ENCODE data around the gene SPTBN5. TPM values are rescaled to one million over a fixed set of nuclear protein-coding genes. Genes with fewer than 3 reads are reported as not detected.

The SPTBN5 gene
- 1.7 TPM for polyA plus RNA-seq
- long read RNA-seq, donor 1 = 0 reads
- long read RNA-seq, donor 2 = 0 reads
- long read RNA-seq, donor 3 = 0 reads
- long read RNA-seq, donor 4 = 0 reads
- long read RNA-seq, donor 5 = 0 reads
- long read RNA-seq, donor 6 = 0 reads
- long read RNA-seq, donor 7 = 0 reads
- long read RNA-seq, donor 8 = 0 reads
- long read RNA-seq, donor 9, partial matches to known transcripts = 0 of 1 reads
- long read RNA-seq, donor 9, other reads (novel, unspliced or antisense) = 0 of 1 reads
- long read RNA-seq, donor 10 = 0 reads
- long read RNA-seq, donor 11 = 0 reads

GRCh38 chr15:41893422-41894250, at the start of gene SPTBN5:
Gene SPTBN5 (minus strand): TSS chr15:41894053. CDS start chr15:41893497, 556 bp downstream.
- Histone ChIP-seq H3K27ac (ENCODE audit: low read length) (no peak within 1 kb of the TSS), H3K36me3 (ENCODE audit: control insufficient read depth, insufficient read depth, low read length) (peaks cover 3% of the 10 kb centered on the region), H3K9me3 (ENCODE audit: control insufficient read depth, low read depth, low read length) (peaks cover 3% of the 10 kb centered on the region), H3K4me1 (ENCODE audit: control insufficient read depth, insufficient read depth, low read length) (peaks cover 11% of the 10 kb centered on the region), H3K27me3 (ENCODE audit: control insufficient read depth, insufficient read depth, low read length) (no peaks in the 10 kb centered on the region), H3K4me3 (ENCODE audit: low read length) (no peak within 1 kb of the TSS)
- DNase-seq = peak in 1 of 2 donors; percentile 37
- no CpG with 5 or more reads among the region's 15 CpGs for WGBS (ENCODE audit: insufficient coverage, low lambda C conversion rate)

DNA sequence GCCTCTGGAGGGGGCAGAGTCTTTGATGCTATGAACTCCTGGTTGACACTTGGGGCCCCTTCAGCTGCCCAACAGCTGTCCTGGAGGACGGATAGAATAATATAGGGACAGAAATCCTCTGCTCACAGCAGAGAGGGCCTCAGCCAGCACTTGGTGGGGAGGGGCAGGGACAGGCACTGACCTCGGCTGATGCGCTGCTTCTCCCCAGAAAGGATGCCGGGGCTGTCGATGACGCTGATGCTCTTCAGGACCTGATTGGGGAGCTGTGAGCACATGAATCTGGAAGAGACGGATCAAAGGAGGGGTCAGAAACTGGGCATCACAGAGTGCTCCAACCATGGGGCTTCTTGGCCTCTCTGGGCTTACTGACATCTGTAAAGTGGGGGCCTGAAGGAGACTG, 49.0 kb upstream of the SPTBN5 start:
- Histone ChIP-seq H3K27ac (ENCODE audit: low read length) (no peak overlapping the region), H3K36me3 (ENCODE audit: control insufficient read depth, insufficient read depth, low read length) (peaks cover 26% of the 10 kb centered on the region), H3K4me1 (ENCODE audit: control insufficient read depth, insufficient read depth, low read length) (peaks cover 4% of the 10 kb centered on the region), H3K4me3 (ENCODE audit: low read length) (no peak overlapping the region), H3K27me3 (ENCODE audit: control insufficient read depth, insufficient read depth, low read length) (no peaks in the 10 kb centered on the region), H3K9me3 (ENCODE audit: control insufficient read depth, low read depth, low read length) (no peaks in the 10 kb centered on the region)
- no CpG with 5 or more reads among the region's 7 CpGs for WGBS (ENCODE audit: insufficient coverage, low lambda C conversion rate)
- DNase-seq = no peak

GRCh38 chr15:41941644-41942415, 48.0 kb upstream of the SPTBN5 start:
- Histone ChIP-seq H3K27me3 (ENCODE audit: control insufficient read depth, insufficient read depth, low read length) (no peaks in the 10 kb centered on the region), H3K4me3 (ENCODE audit: low read length) (no peak overlapping the region), H3K36me3 (ENCODE audit: control insufficient read depth, insufficient read depth, low read length) (peaks cover 26% of the 10 kb centered on the region), H3K9me3 (ENCODE audit: control insufficient read depth, low read depth, low read length) (no peaks in the 10 kb centered on the region), H3K4me1 (ENCODE audit: control insufficient read depth, insufficient read depth, low read length) (peaks cover 4% of the 10 kb centered on the region), H3K27ac (ENCODE audit: low read length) (no peak overlapping the region)
- WGBS (ENCODE audit: insufficient coverage, low lambda C conversion rate) = 72% methylated on average over 2 of the region's 22 CpGs
- DNase-seq = no peak

- no CpG with 5 or more reads among the region's 13 CpGs for WGBS (ENCODE audit: insufficient coverage, low lambda C conversion rate)
- Histone ChIP-seq H3K36me3 (ENCODE audit: control insufficient read depth, insufficient read depth, low read length) (peaks cover 30% of the 10 kb centered on the region), H3K9me3 (ENCODE audit: control insufficient read depth, low read depth, low read length) (no peaks in the 10 kb centered on the region), H3K4me3 (ENCODE audit: low read length) (no peak overlapping the region), H3K27ac (ENCODE audit: low read length) (no peak overlapping the region), H3K27me3 (ENCODE audit: control insufficient read depth, insufficient read depth, low read length) (no peaks in the 10 kb centered on the region), H3K4me1 (ENCODE audit: control insufficient read depth, insufficient read depth, low read length) (peaks cover 4% of the 10 kb centered on the region)
- DNase-seq = no peak
These were observed 46.6 kb upstream of the SPTBN5 start for GRCh38 chr15:41940441-41940857.

GRCh38 chr15:41939986-41940385, 46.1 kb upstream of the SPTBN5 start:
- no peaks in the 10 kb centered on the region for H3K27me3 ChIP-seq (ENCODE audit: control insufficient read depth, insufficient read depth, low read length)
- no peak overlapping the region for H3K4me3 ChIP-seq (ENCODE audit: low read length)
- no CpG with 5 or more reads among the region's 9 CpGs for WGBS (ENCODE audit: insufficient coverage, low lambda C conversion rate)
- H3K27ac ChIP-seq (ENCODE audit: low read length) = no peak overlapping the region
- no peak for DNase-seq
- H3K9me3 ChIP-seq (ENCODE audit: control insufficient read depth, low read depth, low read length) = no peaks in the 10 kb centered on the region
- peaks cover 29% of the 10 kb centered on the region for H3K36me3 ChIP-seq (ENCODE audit: control insufficient read depth, insufficient read depth, low read length)
- peaks cover 4% of the 10 kb centered on the region for H3K4me1 ChIP-seq (ENCODE audit: control insufficient read depth, insufficient read depth, low read length)

DNA sequence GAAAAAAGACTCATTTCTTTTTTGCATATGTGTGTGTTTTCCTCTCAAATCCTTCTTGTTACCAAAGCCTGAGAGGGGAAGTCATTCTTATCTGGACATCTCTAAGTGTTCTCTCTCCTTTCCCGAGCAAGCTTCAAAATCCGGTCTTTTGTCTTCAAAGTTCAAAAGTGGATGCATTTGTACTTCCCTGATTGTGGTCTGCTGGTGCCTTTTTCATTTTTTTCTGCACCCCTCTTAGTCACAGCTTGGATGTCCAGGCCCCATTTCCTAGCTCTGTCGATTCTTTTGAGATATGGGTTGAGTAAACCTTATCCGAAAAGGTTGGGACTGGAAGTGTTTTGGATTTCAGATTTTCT, 43.7 kb upstream of the SPTBN5 start:
- no peaks in the 10 kb centered on the region for H3K9me3 ChIP-seq (ENCODE audit: control insufficient read depth, low read depth, low read length)
- peaks cover 21% of the 10 kb centered on the region for H3K36me3 ChIP-seq (ENCODE audit: control insufficient read depth, insufficient read depth, low read length)
- no peak overlapping the region for H3K4me3 ChIP-seq (ENCODE audit: low read length)
- no peak for DNase-seq
- H3K27ac ChIP-seq (ENCODE audit: low read length) = no peak overlapping the region
- no peaks in the 10 kb centered on the region for H3K27me3 ChIP-seq (ENCODE audit: control insufficient read depth, insufficient read depth, low read length)
- 100% methylated on average over 1 of the region's 4 CpGs for WGBS (ENCODE audit: insufficient coverage, low lambda C conversion rate)
- peaks cover 15% of the 10 kb centered on the region for H3K4me1 ChIP-seq (ENCODE audit: control insufficient read depth, insufficient read depth, low read length)

DNA sequence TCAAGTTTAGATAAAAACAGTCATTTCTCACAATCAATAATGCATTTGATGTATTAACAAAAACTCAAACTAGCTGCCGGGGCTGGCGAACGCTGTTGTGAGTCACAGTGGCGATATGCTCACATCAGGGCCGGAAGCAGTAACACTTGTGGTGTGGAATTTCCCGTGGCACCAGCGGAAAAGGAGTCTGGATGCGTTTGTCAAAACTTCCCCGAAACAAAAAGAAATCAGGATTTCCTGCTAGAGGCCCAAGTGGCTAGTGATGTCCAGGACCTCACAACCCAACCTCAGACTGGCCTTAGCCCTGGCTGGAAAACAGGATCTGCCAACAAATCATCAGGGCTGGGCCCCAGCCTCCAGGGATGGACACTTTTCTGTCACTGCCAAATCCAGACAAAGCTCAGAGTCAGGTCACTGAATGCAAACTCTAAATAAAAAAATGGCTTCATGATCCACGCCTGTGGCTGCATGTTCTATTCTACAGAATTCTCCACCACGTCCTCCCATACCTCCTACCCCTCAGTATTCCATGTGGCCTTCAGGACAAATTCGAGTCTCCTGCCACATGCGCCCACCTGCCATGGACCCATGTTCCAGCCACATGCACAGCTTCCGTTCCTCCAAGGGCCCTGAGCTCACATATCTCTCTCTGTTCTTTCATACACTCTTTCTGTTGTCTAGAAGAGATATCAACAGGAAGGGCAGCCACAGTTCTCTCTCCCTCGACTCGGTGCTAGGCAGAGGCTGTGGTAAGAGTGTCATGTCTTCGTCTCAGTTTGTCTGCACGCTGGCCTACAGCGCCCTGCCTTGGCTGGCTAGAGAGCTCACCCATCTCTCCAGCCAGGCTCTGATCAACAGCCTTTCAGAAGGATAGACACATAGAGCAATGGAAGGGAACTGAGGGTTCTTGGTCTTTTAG, 43.1 kb upstream of the SPTBN5 start:
- no peaks in the 10 kb centered on the region for H3K9me3 ChIP-seq (ENCODE audit: control insufficient read depth, low read depth, low read length)
- no CpG with 5 or more reads among the region's 19 CpGs for WGBS (ENCODE audit: insufficient coverage, low lambda C conversion rate)
- no peak overlapping the region for H3K27ac ChIP-seq (ENCODE audit: low read length)
- DNase-seq = no peak
- peaks cover 19% of the 10 kb centered on the region for H3K36me3 ChIP-seq (ENCODE audit: control insufficient read depth, insufficient read depth, low read length)
- H3K4me3 ChIP-seq (ENCODE audit: low read length) = no peak overlapping the region
- H3K4me1 ChIP-seq (ENCODE audit: control insufficient read depth, insufficient read depth, low read length) = peaks cover 21% of the 10 kb centered on the region
- no peaks in the 10 kb centered on the region for H3K27me3 ChIP-seq (ENCODE audit: control insufficient read depth, insufficient read depth, low read length)

DNA sequence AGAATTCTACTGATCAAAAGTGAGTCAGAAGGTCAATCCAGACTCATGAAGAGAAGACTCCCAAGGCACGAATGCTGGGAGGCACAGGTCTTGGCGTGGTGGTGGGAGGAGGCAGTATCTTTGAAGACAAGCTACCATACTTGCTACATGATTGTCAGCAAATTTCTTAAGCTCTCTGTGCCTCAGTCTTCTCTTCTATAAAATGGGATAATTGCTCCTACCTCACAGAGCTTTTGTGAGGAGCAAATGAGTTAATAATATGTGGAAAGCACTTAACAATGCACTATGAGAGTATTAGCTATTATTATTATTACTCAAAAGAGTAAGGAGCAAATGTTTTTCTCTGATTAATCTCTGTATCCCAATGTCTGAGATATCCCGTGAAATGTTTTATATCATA, 42.3 kb upstream of the SPTBN5 start:
- WGBS (ENCODE audit: insufficient coverage, low lambda C conversion rate) = 100% methylated on average over 1 of the region's 3 CpGs
- Histone ChIP-seq H3K27me3 (ENCODE audit: control insufficient read depth, insufficient read depth, low read length) (no peaks in the 10 kb centered on the region), H3K27ac (ENCODE audit: low read length) (no peak overlapping the region), H3K4me3 (ENCODE audit: low read length) (no peak overlapping the region), H3K4me1 (ENCODE audit: control insufficient read depth, insufficient read depth, low read length) (peaks cover 21% of the 10 kb centered on the region), H3K36me3 (ENCODE audit: control insufficient read depth, insufficient read depth, low read length) (peaks cover 15% of the 10 kb centered on the region), H3K9me3 (ENCODE audit: control insufficient read depth, low read depth, low read length) (no peaks in the 10 kb centered on the region)
- no peak for DNase-seq

GRCh38 chr15:41935566-41936020, 41.7 kb upstream of the SPTBN5 start:
- peaks cover 15% of the 10 kb centered on the region for H3K36me3 ChIP-seq (ENCODE audit: control insufficient read depth, insufficient read depth, low read length)
- no peak overlapping the region for H3K27ac ChIP-seq (ENCODE audit: low read length)

More at GRCh38 chr15:41935566-41936020, 41.7 kb upstream of the SPTBN5 start:
- no peaks in the 10 kb centered on the region for H3K27me3 ChIP-seq (ENCODE audit: control insufficient read depth, insufficient read depth, low read length)
- H3K4me1 ChIP-seq (ENCODE audit: control insufficient read depth, insufficient read depth, low read length) = peaks cover 21% of the 10 kb centered on the region
- H3K4me3 ChIP-seq (ENCODE audit: low read length) = no peak overlapping the region
- no peak for DNase-seq
- no CpG with 5 or more reads among the region's 5 CpGs for WGBS (ENCODE audit: insufficient coverage, low lambda C conversion rate)
- no peaks in the 10 kb centered on the region for H3K9me3 ChIP-seq (ENCODE audit: control insufficient read depth, low read depth, low read length)
